Myocyte (in vitro differentiated cells): ENCODE data around the gene ANKRD39. TPM values are rescaled to one million over a fixed set of nuclear protein-coding genes. Genes with fewer than 3 reads are reported as not detected.
A peak's percentile ranks its signal among the peaks of the same experiment; 100 is the strongest.

Source experiments
- DNase-seq: peaks from one replicate; pipeline ENCODE4 v3.0.0-alpha.2; 2012; ENCODE audit warnings: low read depth
- total RNA-seq: library from RNA; depleted of rRNA; stranded (reverse); fragments of >200 nt; gene quantifications from 2 replicates; pipeline ENCODE4 v1.2.3, GENCODE V29; 2014

ANKRD39 gene
- total RNA-seq, 1 donor from 2014 or later: 10.5 TPM

- peak; percentile 64 for DNase-seq
Observed at GRCh38 chr2:96831679-96832078, 26.1 kb downstream of the ANKRD39 start.

- DNase-seq: no peak
Observed at GRCh38 chr2:96830044-96830562, 27.7 kb downstream of the ANKRD39 start.

GRCh38 chr2:96828874-96829273 is 28.9 kb downstream of the ANKRD39 start:
- DNase-seq: no peak

GRCh38 chr2:96828436-96828835 is 29.4 kb downstream of the ANKRD39 start:
- DNase-seq: no peak

- DNase-seq: no peak
Observed at GRCh38 chr2:96826546-96827278, 31.1 kb downstream of the ANKRD39 start.

- no peak for DNase-seq
Observed at GRCh38 chr2:96825057-96825456, 32.8 kb downstream of the ANKRD39 start.

GRCh38 chr2:96824079-96824870 is 33.5 kb downstream of the ANKRD39 start:
- DNase-seq: no peak

- no peak for DNase-seq
Observed at GRCh38 chr2:96823198-96823597, 34.6 kb downstream of the ANKRD39 start.

GRCh38 chr2:96822786-96823185 is 35.0 kb downstream of the ANKRD39 start:
- DNase-seq: peak; percentile 26

- DNase-seq: no peak
Observed at GRCh38 chr2:96821113-96821675, 36.6 kb downstream of the ANKRD39 start.

- no peak for DNase-seq
Observed at GRCh38 chr2:96819876-96820511, 37.8 kb downstream of the ANKRD39 start.

GRCh38 chr2:96819128-96819875 is 38.5 kb downstream of the ANKRD39 start:
- DNase-seq: no peak

- DNase-seq: no peak
Observed at GRCh38 chr2:96817882-96818281, 39.9 kb downstream of the ANKRD39 start.

GRCh38 chr2:96816836-96817702 is 40.7 kb downstream of the ANKRD39 start:
- DNase-seq: peak; percentile 12

- peak; percentile 94 for DNase-seq
Observed at GRCh38 chr2:96816127-96816835, 41.5 kb downstream of the ANKRD39 start, which contains the start of gene CNNM3. CNNM3 (plus strand) TSS chr2:96816268; CDS start chr2:96816278, 10 bp downstream.

GRCh38 chr2:96815326-96816126 is 42.3 kb downstream of the ANKRD39 start:
- DNase-seq: peak; percentile 13

GRCh38 chr2:96813656-96814055 is 44.2 kb downstream of the ANKRD39 start:
- DNase-seq: no peak

- peak; percentile 64 for DNase-seq
Observed at GRCh38 chr2:96811917-96812316, 45.9 kb downstream of the ANKRD39 start.
